ENCODE measurements around the gene MMD. TPM values are rescaled to one million over a fixed set of nuclear protein-coding genes. Genes with fewer than 3 reads are reported as not detected.

MMD gene
- total and polyA plus RNA-seq, 9 of the 15 experiments (the other 6 are each of a cell fraction or from before 2014, with no cell fraction given): 3.1 to 18.9 (median 10.7) TPM

GRCh38 chr17:55443904-55444303, 22.3 kb upstream of the MMD start:
- no TSS peak for BruUV-seq (replicated peaks)
- Histone ChIP-seq H3K4me1 (replicated peaks in 1 of 2; ENCODE audit: control insufficient read depth in 2 of 2, insufficient read depth in 2 of 2, low read length in 2 of 2) (peaks cover 0 to 15% of the 10 kb centered on the region in 2 experiments; a peak in 3 of 5 replicates), H3K27me3 (ENCODE audit: control insufficient read depth in 2 of 2, insufficient read depth in 2 of 2, low read length in 2 of 2) (no peaks in the 10 kb centered on the region), H4K20me1 (replicated peaks; ENCODE audit: control insufficient read depth, insufficient read depth, low read length) (no peaks in the 10 kb centered on the region), H3K4me3 (no peak overlapping the region), H3K9me3 (replicated peaks; ENCODE audit: control insufficient read depth, insufficient read depth, low read depth, low read length) (no peaks in the 10 kb centered on the region), H3K9ac (ENCODE audit: insufficient read depth in 1 of 2, low read depth in 2 of 2, low read length in 2 of 2) (no peak overlapping the region), H3K79me2 (ENCODE audit: control insufficient read depth, insufficient read depth, low read length) (no peaks in the 10 kb centered on the region), H3K9me1 (ENCODE audit: control insufficient read depth, insufficient read depth, low read length) (no peaks in the 10 kb centered on the region), H3K36me3 (ENCODE audit: control insufficient read depth, insufficient read depth, low read length) (no peaks in the 10 kb centered on the region), H3K27ac (ENCODE audit: extremely low read depth, low read depth, low read length) (no peak overlapping the region), H2AFZ (ENCODE audit: low read depth, low read length) (no peak overlapping the region), H3K4me2 (ENCODE audit: insufficient read depth, low read length) (no peak overlapping the region)
- ChIA-PET CTCF (ENCODE audit: low intra/inter-chr PET ratio) (no interaction called here), POLR2A (no interaction called here)
- intact Hi-C loops (cut with micrococcal nuclease) (no loop called here), in situ Hi-C loops (cut with MboI) (no loop called here)
- DNase-seq (ENCODE audit: extremely low read depth in 1 of 4, low spot score in 3 of 4) (no peak), ATAC-seq (no peak), FAIRE-seq (no peak)
- TF ChIP-seq ZBTB34 (CRISPR knock-in tag; IDR thresholded peaks at IDR 0.05) (no peak), CREM (IDR thresholded peaks at IDR 0.05; ENCODE audit: low read depth) (no peak), SAFB2 (IDR thresholded peaks at IDR 0.05; ENCODE audit: borderline replicate concordance, low read depth, low read length, severe bottlenecking) (no peak), ZNF121 (CRISPR knock-in tag; conservative IDR thresholded peaks at IDR 0.05) (no peak), PTTG1 (tag; IDR thresholded peaks at IDR 0.05; ENCODE audit: low read depth) (no peak), NONO (IDR thresholded peaks at IDR 0.05; ENCODE audit: low read depth in 2 of 2, low read length in 1 of 2) (no peak), TOE1 (IDR thresholded peaks at IDR 0.05; ENCODE audit: borderline replicate concordance) (no peak), TOE1 (CRISPR knock-in tag; IDR thresholded peaks at IDR 0.05; ENCODE audit: borderline replicate concordance, low read depth) (no peak), KLF16 (IDR thresholded peaks at IDR 0.05) (no peak), ELF2 (CRISPR knock-in tag; IDR thresholded peaks at IDR 0.05) (no peak), KAT8 (IDR thresholded peaks at IDR 0.05; ENCODE audit: low read depth) (no peak)
- TF ChIP-seq, protein P1, sequence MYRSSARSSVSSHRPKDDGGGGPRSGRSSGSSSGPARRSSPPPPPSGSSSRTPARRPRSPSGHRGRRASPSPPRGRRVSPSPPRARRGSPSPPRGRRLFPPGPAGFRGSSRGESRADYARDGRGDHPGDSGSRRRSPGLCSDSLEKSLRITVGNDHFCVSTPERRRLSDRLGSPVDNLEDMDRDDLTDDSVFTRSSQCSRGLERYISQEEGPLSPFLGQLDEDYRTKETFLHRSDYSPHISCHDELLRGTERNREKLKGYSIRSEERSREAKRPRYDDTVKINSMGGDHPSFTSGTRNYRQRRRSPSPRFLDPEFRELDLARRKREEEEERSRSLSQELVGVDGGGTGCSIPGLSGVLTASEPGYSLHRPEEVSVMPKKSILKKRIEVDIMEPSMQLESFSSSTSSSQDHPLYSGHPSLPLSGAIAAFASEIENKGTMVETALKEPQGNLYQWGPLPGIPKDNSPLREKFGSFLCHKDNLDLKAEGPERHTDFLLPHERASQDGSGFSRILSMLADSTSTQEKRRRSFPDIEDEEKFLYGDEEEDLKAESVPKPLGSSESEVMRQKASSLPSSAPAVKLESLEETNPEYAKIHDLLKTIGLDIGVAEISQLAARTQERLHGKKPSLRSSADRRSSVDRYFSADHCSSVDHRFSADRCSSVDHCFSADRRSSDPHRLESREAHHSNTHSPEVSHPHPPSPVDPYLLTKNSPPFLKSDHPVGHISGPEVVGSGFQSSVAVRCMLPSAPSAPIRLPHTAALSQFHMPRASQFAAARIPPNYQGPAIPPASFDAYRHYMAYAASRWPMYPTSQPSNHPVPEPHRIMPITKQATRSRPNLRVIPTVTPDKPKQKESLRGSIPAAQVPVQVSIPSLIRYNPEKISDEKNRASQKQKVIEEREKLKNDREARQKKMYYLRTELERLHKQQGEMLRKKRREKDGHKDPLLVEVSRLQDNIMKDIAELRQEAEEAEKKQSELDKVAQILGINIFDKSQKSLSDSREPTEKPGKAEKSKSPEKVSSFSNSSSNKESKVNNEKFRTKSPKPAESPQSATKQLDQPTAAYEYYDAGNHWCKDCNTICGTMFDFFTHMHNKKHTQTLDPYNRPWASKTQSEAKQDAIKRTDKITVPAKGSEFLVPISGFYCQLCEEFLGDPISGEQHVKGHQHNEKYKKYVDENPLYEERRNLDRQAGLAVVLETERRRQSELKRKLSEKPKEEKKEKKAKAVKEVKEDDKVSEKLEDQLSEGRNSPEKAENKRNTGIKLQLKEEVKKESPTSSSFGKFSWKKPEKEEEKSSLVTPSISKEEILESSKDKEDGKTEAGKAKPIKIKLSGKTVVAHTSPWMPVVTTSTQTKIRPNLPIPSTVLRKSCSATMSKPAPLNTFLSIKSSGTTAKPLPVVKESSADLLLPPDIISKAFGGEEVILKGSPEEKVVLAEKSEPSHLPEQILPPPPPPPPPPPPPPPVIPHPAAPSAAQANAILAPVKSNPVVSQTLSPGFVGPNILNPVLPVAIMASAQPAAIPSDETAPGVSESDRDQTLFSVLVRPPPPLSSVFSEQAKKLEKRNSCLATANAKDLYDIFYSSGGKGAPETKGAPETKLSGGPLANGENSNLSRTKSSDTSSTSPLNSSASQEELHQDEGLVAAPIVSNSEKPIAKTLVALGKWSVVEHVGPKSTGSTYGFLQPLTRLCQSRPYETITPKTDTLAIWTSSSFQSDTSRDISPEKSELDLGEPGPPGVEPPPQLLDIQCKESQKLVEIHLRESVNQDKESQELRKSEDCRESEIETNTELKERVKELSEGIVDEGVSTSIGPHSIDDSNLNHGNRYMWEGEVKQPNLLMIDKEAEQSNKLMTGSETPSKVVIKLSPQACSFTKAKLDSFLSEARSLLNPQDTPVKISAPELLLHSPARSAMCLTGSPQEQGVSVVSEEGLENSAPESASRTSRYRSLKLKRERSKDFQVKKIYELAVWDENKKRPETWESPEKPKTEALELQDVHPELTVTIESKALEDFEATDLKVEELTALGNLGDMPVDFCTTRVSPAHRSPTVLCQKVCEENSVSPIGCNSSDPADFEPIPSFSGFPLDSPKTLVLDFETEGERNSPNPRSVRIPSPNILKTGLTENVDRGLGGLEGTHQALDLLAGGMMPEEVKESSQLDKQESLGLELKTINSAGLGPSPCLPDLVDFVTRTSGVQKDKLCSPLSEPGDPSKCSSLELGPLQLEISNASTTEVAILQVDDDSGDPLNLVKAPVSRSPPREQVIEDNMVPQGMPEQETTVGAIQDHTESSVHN (IDR thresholded peaks at IDR 0.05; ENCODE audit: borderline replicate concordance in 1 of 2, low read depth in 1 of 2): no peak
- TF ChIP-seq, protein P2, sequence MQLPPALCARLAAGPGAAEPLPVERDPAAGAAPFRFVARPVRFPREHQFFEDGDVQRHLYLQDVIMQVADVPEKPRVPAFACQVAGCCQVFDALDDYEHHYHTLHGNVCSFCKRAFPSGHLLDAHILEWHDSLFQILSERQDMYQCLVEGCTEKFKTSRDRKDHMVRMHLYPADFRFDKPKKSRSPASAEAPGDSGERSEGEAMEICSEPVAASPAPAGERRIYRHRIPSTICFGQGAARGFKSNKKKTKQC (CRISPR knock-in tag; IDR thresholded peaks at IDR 0.05): no peak
- 78% methylated on average over 10 of the region's 10 CpGs for WGBS (ENCODE audit: insufficient coverage, low coverage, missing lambda C conversion rate)

Data from K562 (cell line).